GM23248 (cell line): ENCODE measurements around the gene RLF. TPM values are rescaled to one million over a fixed set of nuclear protein-coding genes. Genes with fewer than 3 reads are reported as not detected.

Source experiments
- DNase-seq: peaks from one replicate; pipeline ENCODE4 v3.0.0-alpha.2; 2015
- H2AFZ ChIP-seq: fragments of 200-600 bp; sonication (generic); 2 replicates; pipeline ENCODE4 v1.6.1; 2016; ENCODE audit warnings: antibody characterized with exemption
- H3F3A ChIP-seq: fragments of 200-600 bp; sonication (generic); 2 replicates; pipeline ENCODE4 v1.6.1; 2016; ENCODE audit warnings: mild to moderate bottlenecking, antibody characterized with exemption, mixed run types; ENCODE audit not compliant: insufficient read depth
- H3K27ac ChIP-seq: fragments of 200-600 bp; sonication (generic); 2 replicates; pipeline ENCODE4 v1.5.1; 2016; ENCODE audit warnings: mild to moderate bottlenecking
- H3K27me3 ChIP-seq: fragments of 200-600 bp; sonication (generic); replicated peaks from 2 replicates; pipeline ENCODE4 v1.6.1; 2016; ENCODE audit warnings: mild to moderate bottlenecking; ENCODE audit not compliant: insufficient read depth
- H3K36me3 ChIP-seq: fragments of 200-600 bp; sonication (generic); 2 replicates; pipeline ENCODE4 v1.6.1; 2016; ENCODE audit warnings: low read depth, mild to moderate bottlenecking
- H3K4me1 ChIP-seq: fragments of 200-600 bp; sonication (generic); 2 replicates; pipeline ENCODE4 v1.6.1; 2016; ENCODE audit warnings: mild to moderate bottlenecking; ENCODE audit not compliant: insufficient read depth
- H3K4me2 ChIP-seq: fragments of 200-600 bp; sonication (generic); one replicate; pipeline ENCODE4 v1.6.1; 2016; ENCODE audit warnings: mild to moderate bottlenecking; ENCODE audit not compliant: unreplicated experiment
- H3K4me3 ChIP-seq: fragments of 200-600 bp; sonication (generic); 2 replicates; pipeline ENCODE4 v1.5.1; 2016; ENCODE audit warnings: mild to moderate bottlenecking
- H3K79me2 ChIP-seq: fragments of 200-600 bp; sonication (generic); 2 replicates; pipeline ENCODE4 v1.6.1; 2016; ENCODE audit warnings: mild to moderate bottlenecking; ENCODE audit not compliant: insufficient read depth
- H3K9ac ChIP-seq: fragments of 200-600 bp; sonication (generic); 2 replicates; pipeline ENCODE4 v1.6.1; 2016; ENCODE audit warnings: mild to moderate bottlenecking
- H3K9me2 ChIP-seq: fragments of 200-600 bp; sonication (generic); 2 replicates; pipeline ENCODE4 v1.6.1; 2016; ENCODE audit warnings: mixed run types, mild to moderate bottlenecking, moderate library complexity; ENCODE audit not compliant: insufficient read depth
- H3K9me3 ChIP-seq: fragments of 200-600 bp; sonication (generic); one replicate; pipeline ENCODE4 v1.6.1; 2017; ENCODE audit warnings: low read depth
- H4K20me1 ChIP-seq: fragments of 200-600 bp; sonication (generic); 2 replicates; pipeline ENCODE4 v1.6.0; 2016; ENCODE audit not compliant: insufficient read depth
- EZH2 ChIP-seq: fragments of 200-600 bp; sonication (generic); IDR thresholded peaks from 2 replicates; pipeline ENCODE4 v1.6.1; 2018; ENCODE audit warnings: antibody characterized with exemption, mild to moderate bottlenecking; ENCODE audit not compliant: insufficient read depth, poor library complexity, severe bottlenecking
- EZH2phosphoT487 ChIP-seq: fragments of 200-600 bp; sonication (generic); IDR thresholded peaks from 2 replicates; pipeline ENCODE4 v1.6.1; 2018; ENCODE audit warnings: antibody characterized with exemption, moderate library complexity, mild to moderate bottlenecking, low read depth; ENCODE audit not compliant: insufficient read depth
- WGBS, 2 experiments: methylation state at CpG; one replicate each; pipeline ENCODE4 v1.1.6; 2015 to 2017; ENCODE audit warnings: low lambda C conversion rate in 2 of 2, low coverage in 1 of 2; ENCODE audit errors: missing lambda C conversion rate in 2 of 2; 5-methylcytosine and 5-hydroxymethylcytosine counted together
- in situ Hi-C: fragments of 300-500 bp; cut with MboI; formaldehyde crosslinking; loops from 2 replicates; pipeline ENCODE4 v1.15.0; 2020
- polyA plus RNA-seq: library from polyadenylated mRNA; unstranded; fragments of >200 nt; fragmentation: Nextera tagmentation; extraction: Ambion mirVana; gene quantifications from 2 replicates; pipeline ENCODE4 v1.2.1, GENCODE V29; 2016
- total RNA-seq: library from RNA; depleted of rRNA; stranded (reverse); fragments of >200 nt; shearing (Covaris generic); gene quantifications from 2 replicates; pipeline ENCODE4 v1.2.3, GENCODE V29; 2014

RLF gene
- total and polyA plus RNA-seq, 2 experiments from 2014 or later: 6.7 to 16.4 TPM

GRCh38 chr1:40267767-40268187 lies 106.6 kb downstream of the RLF start:
- in situ Hi-C loops: no loop called here
- peak overlapping the region; percentile 94 for H3K27ac ChIP-seq
- DNase-seq: peak; percentile 94
- H3K9me3 ChIP-seq: no peaks in the 10 kb centered on the region
- H3K79me2 ChIP-seq: peaks cover 72% of the 10 kb centered on the region
- H3K4me3 ChIP-seq: 0 out of 2 replicates have a peak overlapping the region, but pooled peaks have one; percentile 1
- peak overlapping the region; percentile 64 for H3K4me2 ChIP-seq
- H3K9me2 ChIP-seq: no peaks in the 10 kb centered on the region
- H3K36me3 ChIP-seq: peaks cover 43% of the 10 kb centered on the region
- no peak for TF ChIP-seq EZH2
- no peak for TF ChIP-seq EZH2phosphoT487
- peaks cover 55% of the 10 kb centered on the region for H3F3A ChIP-seq
- H3K4me1 ChIP-seq: peaks cover 44% of the 10 kb centered on the region
- WGBS, 2 experiments: 0 to 1% methylated on average over 2 of the region's 2 CpGs
- no peak overlapping the region for H2AFZ ChIP-seq
- no peaks in the 10 kb centered on the region; the same call in 1 of the 2 replicates for H4K20me1 ChIP-seq
- peak overlapping the region; percentile 77 for H3K9ac ChIP-seq
- no peaks in the 10 kb centered on the region for H3K27me3 ChIP-seq

DNA sequence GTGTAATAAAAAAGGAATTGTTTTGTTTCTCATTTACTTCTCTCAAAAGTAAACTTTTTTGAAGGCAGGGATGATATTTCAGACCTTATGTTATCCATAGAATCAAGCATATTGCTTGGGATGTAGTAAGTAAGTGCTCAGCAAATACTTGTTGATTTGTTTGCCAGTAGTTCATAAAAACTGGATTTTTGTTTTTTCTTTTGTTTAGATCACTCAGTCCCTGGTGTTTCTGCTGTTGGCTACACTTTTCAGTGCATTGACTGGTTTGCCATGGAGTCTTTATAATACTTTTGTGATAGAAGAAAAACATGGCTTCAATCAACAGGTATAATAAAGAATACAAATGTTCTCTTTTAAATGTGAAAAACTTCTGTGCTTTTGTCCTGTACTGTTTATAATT lies 107.0 kb downstream of the RLF start:
- Histone ChIP-seq H3K36me3 (peaks cover 42% of the 10 kb centered on the region), H3K79me2 (peaks cover 71% of the 10 kb centered on the region), H3K9ac (peak overlapping the region; percentile 77), H2AFZ (no peak overlapping the region), H4K20me1 (no peaks in the 10 kb centered on the region; the same call in 1 of the 2 replicates), H3K27me3 (no peaks in the 10 kb centered on the region), H3K9me2 (no peaks in the 10 kb centered on the region), H3K27ac (peak overlapping the region; percentile 94), H3K9me3 (no peaks in the 10 kb centered on the region), H3K4me2 (peak overlapping the region; percentile 35), H3F3A (peaks cover 52% of the 10 kb centered on the region), H3K4me1 (peaks cover 44% of the 10 kb centered on the region), H3K4me3 (peak overlapping the region; percentile 1; the same call in 1 of the 2 replicates)
- no peak for DNase-seq
- in situ Hi-C loops: no loop called here
- TF ChIP-seq EZH2: no peak
- TF ChIP-seq EZH2phosphoT487: no peak

DNA sequence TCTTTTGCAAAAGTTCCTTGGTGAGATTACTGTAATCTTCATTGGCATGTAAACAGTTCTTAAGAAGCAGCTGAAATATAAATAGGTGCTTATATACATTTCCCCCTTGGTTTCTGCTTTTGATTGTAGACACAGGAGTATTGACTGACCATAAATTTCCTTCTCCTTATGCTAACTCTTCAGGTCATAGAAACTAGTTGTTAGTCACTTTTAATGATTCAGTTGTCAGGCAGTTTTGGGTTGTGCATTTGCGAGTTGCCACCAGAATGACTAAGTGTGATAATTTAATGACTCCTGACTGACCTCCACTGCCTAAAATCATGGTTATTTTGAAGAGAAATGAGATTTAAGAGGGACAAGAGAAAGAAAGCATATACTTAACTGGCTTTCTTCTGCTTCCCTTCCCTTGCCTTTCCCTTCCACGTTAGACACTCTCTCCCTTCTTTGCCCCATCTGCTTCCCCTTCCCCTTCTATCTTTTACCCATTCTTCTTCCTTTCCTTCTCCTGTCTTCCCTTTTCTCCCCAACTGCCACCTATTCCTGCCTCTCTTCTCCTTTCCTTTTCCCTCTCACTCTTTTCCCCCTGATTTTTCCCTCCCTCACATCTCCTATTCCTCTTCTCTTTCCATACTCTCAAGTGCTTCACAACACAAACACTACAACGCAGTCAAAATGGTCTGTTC lies 109.1 kb downstream of the RLF start:
- Histone ChIP-seq H3K27ac (peak overlapping the region; percentile 57), H2AFZ (no peak overlapping the region), H3F3A (peaks cover 39% of the 10 kb centered on the region), H3K9me3 (no peaks in the 10 kb centered on the region), H3K9me2 (no peaks in the 10 kb centered on the region), H3K27me3 (no peaks in the 10 kb centered on the region), H3K4me3 (peak overlapping the region; percentile 8; the same call in 1 of the 2 replicates), H3K4me1 (peaks cover 44% of the 10 kb centered on the region), H3K9ac (peak overlapping the region; percentile 24; the same call in 1 of the 2 replicates), H4K20me1 (no peaks in the 10 kb centered on the region; the same call in 1 of the 2 replicates), H3K79me2 (peaks cover 68% of the 10 kb centered on the region), H3K36me3 (peaks cover 48% of the 10 kb centered on the region), H3K4me2 (peak overlapping the region; percentile 42)
- DNase-seq: peak; percentile 89
- TF ChIP-seq EZH2phosphoT487 (no peak), EZH2 (no peak)
- 47 to 52% methylated on average over 3 of the region's 3 CpGs for WGBS, 2 experiments
- in situ Hi-C loops: no loop called here

DNA sequence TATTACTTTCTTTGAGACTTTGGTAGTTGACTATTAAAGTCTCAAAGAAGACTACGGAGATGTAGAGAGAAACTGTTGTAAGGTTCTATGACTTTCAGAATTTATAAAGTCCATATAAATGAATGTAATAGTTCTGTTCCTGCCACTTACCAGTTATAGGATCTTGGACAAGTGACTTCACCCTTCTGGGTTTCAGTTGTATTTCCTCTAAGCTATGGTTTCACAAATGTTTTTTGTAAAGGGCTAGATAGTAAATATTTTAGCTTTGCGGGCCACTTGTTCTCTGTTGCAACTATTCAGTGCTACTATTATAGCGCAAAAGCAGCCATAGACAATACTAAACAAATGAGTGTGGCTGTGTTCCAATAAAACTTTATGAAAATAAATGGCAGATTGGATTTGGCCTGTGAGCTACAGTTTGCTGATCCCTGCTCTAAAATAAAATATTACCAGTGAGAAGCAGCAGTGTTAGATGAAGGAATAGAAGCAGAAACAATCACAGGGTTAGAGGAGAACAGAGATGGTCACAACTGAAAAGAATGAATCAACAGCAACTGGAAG lies 111.5 kb downstream of the RLF start:
- DNase-seq: no peak
- in situ Hi-C loops: no loop called here
- H3K4me3 ChIP-seq: no peak overlapping the region
- H3K9ac ChIP-seq: no peak overlapping the region
- H3F3A ChIP-seq: peaks cover 17% of the 10 kb centered on the region
- WGBS, 2 experiments: 95 to 97% methylated on average over 3 of the region's 3 CpGs
- H3K4me2 ChIP-seq: no peak overlapping the region
- H3K79me2 ChIP-seq: peaks cover 69% of the 10 kb centered on the region
- H3K36me3 ChIP-seq: peaks cover 55% of the 10 kb centered on the region
- no peak for TF ChIP-seq EZH2
- no peak for TF ChIP-seq EZH2phosphoT487
- H3K9me3 ChIP-seq: no peaks in the 10 kb centered on the region
- H3K4me1 ChIP-seq: peaks cover 26% of the 10 kb centered on the region
- no peaks in the 10 kb centered on the region for H3K27me3 ChIP-seq
- H4K20me1 ChIP-seq: no peaks in the 10 kb centered on the region; the same call in 1 of the 2 replicates
- no peak overlapping the region for H3K27ac ChIP-seq
- no peaks in the 10 kb centered on the region for H3K9me2 ChIP-seq
- H2AFZ ChIP-seq: no peak overlapping the region
